ENCODE measurements around the gene INSM1.

Gene INSM1

DNA sequence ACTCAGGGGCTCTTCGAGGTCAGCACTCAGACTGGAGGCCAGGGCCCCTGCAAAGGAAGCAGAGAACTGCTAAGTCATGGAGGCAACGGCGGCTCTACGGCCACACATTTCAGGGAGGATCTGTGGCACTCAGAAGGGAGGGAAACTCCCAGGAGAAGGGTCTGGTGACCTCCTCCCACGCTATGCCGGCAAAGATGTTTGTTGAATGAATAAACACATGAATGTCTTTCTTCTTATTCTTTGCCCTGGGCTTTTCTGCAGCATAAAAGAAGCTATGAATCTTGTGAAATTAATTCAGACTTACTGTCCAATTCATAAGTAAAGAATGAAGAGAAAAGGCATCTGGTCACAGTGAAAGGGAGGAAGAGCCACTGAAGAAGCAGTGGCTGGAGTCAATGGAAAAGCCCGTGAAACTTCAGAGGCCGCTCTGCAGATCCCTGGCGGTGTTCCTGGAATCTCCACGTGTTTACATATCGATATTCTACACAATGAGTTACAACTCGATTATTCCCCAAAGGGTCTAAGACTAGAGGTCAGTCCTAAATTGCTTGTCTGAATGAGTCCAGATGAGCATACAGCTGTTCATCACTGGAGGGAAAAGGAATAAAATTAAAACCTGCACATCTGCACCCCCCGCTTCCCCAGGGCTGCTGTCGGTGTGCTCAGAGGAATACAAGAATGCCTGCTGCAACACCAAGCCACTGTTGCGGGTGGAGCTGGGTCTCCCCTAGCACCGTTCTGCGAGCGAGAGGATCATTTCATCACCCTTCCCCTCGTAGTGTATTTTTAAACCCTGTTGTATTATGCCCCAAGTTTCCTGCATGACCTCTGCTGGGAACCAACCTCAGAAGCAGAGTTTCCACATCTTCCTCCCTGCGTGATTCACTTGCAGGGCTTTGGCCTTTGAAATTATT, 25.6 kb downstream of the INSM1 start:
- DNase-seq (ENCODE audit: low read depth in 1 of 2, low spot score in 1 of 2), result no peak

DNA sequence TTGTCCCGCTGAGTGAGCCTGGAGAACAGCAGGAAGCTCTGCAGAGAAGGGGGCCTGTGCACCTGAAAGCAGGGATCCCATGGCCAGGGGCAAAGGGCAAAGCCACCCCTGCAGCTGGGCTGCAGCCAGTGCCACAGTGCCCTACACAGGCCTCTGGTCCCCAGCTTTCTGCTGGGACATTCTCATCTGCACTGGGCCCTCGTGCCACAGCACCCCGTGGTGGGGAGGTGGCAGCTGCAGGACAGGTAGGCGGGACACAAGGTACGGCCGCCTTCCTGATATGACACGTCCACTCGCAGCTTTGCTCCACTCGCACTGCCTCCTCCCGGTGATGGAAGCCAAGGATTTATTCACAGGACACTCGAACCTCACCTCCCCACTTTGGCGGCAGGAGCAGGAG, 27.2 kb downstream of the INSM1 start:
- no peak for DNase-seq (ENCODE audit: low read depth in 1 of 2, low spot score in 1 of 2)

DNA sequence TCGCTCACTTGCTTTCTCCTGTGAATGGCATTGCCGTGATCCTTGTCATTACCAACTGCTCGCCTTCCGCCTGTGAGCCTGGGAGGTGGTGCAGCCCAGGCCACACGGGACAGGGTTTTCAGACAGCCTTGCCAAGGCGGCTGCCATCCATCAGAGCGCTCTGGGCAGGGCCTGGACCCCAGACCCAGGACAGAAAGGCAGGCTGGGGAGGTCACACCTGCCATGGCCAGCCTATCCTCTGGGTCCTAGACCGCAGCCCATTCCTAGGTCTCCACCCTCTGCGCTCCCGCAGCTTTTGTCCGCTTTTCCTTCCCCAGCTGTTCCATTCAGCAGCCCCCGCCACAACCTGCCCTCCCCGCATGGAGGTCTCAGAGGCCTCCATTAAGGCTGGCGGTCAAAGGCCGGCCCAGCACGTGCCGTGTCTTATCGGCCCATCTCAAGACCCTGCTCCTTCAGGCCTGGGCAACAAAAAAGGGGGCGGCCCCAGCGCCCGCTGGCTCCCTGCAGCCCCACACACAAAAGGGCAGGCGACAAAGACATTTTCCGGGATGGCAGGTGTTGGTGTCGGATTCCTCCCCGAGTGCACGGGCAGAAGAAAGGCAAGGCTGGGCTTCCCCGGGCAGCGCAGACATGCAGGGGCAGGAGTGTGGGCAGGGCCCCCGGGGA, 28.1 kb downstream of the INSM1 start:
- DNase-seq (ENCODE audit: low read depth in 1 of 2, low spot score in 1 of 2), result no peak

DNA sequence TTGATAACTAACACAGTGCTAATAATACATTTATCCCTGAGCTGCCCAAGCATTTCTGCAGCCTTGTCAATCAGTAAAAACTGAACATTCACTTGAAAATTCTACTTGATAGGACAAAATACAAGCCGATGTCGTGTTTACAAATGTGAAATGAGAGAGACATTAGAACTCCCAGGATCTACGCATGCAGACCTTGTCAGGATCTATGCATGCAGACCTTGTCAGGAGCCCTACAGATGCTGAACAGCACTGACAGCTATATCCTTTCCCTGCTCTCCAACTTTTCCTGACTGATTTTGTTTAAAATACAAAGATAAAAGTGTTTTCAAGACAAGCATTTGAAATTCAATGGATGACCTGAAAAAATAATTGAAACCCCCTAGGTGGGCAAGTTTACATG, 28.9 kb downstream of the INSM1 start:
- no peak for DNase-seq (ENCODE audit: low read depth in 1 of 2, low spot score in 1 of 2)

DNA sequence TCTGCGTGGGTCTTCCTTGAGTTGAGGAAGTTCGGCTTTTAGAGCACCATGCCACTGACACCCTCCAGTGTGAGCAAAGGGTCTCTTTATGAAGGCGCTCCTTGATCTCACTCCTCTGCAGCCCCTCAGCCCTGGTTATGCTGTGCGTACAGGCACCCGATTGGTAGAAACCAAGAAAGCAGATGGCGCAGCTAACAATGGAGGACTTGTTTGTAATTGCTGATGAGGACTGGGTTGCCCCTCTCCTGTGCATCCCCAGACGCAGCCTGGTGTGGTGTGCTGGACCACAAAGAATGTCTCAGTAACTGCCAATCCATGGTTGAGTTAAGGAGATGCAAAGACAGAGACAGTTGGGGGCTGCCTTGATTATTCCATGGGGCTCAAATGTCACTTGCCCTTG, 30.2 kb downstream of the INSM1 start:
- DNase-seq (ENCODE audit: low read depth in 1 of 2, low spot score in 1 of 2), result no peak

DNA sequence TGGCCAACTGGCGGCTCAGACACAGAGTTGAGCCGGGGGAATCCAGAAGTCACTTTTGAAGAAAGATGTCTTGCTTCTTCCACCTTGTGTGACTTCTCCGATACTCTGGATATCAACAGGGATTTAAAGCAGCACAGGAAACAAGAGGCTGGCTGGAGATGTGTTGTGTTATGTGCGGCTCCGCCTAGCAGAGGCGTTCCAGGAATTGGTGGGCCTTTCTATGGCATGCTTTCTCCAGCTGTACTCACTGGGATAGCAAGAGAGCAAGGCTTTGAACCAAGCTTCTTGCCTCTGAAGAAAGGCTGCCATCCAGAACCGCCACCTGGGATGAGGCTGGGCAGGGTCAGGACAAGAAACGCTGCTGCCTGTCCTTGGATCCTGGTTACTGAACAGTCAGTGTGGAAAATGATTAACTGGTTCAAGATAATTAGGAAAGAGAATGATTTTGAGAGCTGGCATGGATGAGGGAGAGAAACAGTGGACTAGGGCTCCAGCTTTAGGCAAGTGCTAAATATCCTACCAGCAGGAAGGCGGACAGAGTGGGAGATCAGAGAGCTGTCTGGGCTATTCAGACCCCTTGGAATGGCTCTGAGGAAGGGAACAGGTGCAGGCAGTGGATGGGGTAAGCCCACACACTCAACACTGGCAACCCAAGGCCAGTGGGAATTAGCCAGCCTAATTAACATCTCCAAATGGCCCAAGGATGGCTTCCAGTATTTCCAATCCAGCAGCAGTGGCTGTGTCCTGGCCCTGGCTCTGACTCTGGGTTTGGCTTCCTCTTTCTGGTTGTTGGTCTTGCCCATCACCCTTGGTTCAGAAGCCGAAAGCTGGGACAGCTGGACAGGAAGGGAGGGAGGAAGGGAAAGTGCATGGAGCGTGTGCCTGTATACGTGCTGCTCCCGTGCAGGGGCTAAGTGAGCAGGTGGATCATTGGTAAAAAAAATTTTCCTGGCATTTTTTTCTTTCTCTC, 31.9 kb downstream of the INSM1 start:
- no peak for DNase-seq (ENCODE audit: low read depth in 1 of 2, low spot score in 1 of 2)

DNA sequence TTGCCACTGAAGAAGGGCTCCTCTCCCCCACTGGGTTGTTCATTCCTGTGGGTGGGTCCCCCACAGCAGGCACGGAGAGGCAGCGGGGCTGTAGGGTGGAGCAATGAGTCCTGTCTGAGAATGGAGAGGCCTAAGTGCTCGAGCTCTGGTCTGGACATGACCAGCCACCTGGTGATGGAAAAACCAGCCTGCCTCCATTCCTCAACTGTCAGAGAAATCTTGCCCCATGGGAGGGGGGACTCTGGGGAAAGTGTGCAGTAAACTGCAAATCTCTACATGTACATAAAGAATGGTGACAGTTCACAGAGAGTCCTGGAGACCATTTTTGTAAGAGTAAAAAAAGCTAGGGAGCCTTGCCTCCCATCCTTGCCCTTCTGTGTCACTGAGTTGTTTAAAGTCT, 34.1 kb downstream of the INSM1 start:
- no peak for DNase-seq (ENCODE audit: low read depth in 1 of 2, low spot score in 1 of 2)

DNA sequence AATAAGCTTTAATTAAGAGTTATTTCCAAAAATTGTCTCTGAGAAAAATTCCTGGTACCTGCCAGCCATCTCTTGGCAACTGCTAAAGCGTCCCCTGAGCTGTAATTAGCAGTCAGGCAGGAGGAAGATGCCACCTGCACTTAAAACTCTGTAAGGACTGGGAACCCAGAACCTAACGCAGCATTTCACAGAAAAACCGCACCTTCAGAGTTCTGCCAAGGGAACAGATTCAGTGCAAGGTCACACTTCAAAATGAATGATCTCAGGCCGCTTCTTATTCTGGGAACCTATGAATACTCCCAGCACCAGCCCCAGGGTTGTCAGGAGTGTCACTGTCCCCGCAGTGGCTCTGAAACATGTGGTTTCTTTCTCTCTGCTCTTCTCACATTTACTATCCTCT, 36.7 kb downstream of the INSM1 start:
- DNase-seq (ENCODE audit: low read depth in 1 of 2, low spot score in 1 of 2), result no peak

DNA sequence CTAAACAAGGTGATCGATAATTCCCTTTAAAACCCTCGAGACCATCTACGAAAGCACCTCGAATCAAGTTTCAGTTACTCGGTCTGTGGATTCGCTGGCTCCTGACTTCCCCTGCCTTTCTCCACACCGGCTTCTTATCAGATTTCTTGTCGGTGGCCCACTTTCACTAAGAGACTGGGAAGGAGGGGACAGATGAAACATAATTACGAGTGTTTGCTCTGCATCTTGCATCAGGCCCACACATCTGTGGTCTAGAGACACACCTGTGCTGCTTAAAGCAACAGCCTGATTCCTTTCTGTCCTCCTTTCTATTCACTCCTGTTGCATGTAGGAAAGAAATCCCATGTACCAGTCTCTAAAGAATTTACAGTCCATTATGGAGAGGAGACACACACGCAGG, 37.7 kb downstream of the INSM1 start:
- DNase-seq (ENCODE audit: low read depth in 1 of 2, low spot score in 1 of 2), result no peak

DNA sequence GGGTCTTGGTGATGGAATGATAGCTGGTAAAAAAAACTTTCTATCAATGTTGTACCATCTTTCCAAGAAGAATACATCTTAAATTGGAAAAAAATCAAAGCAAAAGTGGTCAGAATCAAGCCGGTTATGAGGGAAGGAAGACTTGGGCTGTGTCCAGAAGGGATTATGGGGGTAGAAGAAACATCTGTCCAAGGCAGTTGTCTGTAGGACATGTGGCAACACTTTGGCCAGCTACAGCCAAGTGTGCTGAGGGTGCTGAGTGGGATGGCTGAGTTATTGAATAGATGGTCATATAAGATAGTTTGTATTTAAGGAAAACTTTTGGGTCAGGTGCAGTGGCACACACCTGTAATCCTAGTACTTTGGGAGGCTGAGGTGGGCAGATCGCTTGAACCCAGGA, 38.4 kb downstream of the INSM1 start:
- no peak for DNase-seq (ENCODE audit: low read depth in 1 of 2, low spot score in 1 of 2)

DNA sequence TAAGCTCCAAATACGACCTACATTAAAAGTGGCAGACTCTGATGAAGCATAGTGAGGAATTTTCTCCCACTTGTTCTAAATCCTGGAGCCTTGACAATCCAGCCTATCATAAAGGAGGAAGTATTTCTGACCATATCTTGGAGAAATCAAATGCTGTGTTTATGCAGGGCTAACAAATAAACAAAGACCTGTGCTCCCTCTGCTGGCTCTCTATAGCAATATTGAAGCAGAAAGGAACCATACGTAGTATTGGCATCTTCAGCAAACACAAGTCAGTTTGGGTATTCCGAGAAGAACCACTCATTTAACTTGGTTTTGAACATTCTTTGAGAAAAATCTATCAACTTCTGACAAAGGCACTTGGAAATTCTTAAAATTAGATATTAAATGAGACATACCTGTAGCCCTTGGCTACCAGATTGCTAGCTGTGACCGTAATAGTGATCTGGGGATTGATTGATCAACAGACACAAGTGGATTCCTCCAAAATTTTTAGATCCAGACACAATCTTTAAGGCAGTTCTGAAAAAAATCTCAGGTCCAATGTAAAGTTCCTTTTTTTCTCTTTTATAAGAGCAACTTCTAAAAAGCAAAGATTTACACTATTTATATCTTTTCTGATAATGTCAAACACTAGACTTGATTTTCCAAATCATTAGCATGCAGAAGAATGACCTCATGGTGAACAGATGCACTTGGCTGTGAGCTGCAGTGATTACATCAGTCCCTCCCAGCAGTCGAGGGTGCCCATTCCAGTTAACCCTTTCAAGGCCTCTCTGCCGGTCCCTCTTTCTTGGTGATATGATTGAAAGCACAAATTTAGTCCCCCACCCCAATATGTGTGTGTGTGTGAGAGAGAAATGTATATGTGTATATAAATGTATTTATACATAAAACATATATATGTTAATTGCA, 40.2 kb downstream of the INSM1 start:
- DNase-seq (ENCODE audit: low read depth in 1 of 2, low spot score in 1 of 2), result no peak

DNA sequence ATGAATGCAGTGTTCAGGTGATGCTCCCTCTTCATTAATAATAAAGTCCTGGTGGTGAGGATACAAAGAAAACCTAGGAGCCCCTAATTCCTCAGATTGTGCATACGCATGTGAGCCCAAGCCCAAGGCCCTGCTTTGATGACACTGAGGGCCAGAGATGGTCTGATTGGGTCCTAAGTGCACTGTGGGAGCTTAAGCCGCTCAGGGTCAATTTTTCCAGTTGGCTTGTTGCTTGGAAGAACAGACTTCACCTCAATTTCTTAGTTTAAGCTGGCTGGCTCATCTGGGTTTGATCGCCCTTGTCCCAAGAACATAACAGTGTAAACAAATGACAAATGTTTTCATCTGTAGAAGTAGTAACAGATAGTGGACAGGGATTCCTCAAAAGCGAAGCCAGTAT, 41.4 kb downstream of the INSM1 start:
- no peak for DNase-seq (ENCODE audit: low read depth in 1 of 2, low spot score in 1 of 2)

DNA sequence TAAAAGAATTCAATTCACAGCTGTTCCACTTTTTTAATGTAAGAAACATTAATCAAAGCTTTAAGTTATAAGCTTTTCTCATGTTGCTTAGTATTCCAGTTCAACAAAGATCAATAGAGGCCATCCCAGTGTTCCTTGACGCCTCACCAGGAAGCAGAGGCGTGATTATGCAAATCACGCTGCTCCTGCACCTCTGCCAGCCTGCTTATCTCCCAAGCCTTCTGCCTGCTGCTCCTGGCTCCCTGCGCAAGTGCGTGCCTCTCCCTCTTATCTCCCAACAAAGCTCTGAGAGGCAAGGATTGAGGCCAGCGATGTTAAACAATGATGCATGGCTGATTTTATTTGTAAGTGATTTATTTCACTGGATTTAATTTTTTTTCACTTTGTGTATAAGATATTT, 42.8 kb downstream of the INSM1 start:
- DNase-seq (ENCODE audit: low read depth in 1 of 2, low spot score in 1 of 2), result no peak

DNA sequence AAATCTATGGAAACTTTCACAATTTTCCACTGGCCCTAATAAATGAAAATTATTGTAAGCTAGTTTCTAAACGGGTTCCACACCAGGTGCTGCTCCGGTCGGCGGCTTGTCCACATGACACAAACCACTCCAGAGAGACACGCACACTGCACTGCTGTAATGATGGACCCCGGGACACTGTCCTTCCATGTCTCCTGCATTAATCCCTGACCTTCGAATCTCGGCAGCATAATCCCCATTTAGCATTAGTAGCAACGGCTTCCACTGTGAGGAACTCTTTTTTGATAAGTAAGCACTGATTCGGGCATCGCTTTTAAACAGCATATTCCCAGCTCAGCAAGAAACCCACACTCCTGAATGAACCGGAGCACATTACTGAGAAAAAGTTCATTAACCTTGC, 43.5 kb downstream of the INSM1 start:
- no peak for DNase-seq (ENCODE audit: low read depth in 1 of 2, low spot score in 1 of 2)

DNA sequence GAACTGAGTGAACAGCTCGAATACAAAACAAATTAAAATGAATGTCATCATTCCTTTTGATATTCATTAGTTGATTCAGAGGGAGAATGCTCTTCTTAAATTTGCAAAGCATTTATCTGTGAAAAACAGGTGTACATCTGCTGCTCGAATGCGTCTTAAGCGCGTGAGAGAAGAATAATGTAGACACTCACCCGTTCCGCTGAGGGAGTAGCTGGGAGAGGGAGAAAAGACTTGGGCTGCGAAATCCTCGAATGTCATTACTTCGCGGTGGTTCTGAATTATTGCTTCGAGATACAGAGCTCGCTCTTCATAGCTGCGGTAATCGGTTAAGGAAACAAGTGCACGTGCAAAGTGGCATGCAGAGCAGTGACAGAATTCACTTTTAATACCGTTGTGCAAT, 43.9 kb downstream of the INSM1 start:
- DNase-seq (ENCODE audit: low read depth in 1 of 2, low spot score in 1 of 2), result no peak

DNA sequence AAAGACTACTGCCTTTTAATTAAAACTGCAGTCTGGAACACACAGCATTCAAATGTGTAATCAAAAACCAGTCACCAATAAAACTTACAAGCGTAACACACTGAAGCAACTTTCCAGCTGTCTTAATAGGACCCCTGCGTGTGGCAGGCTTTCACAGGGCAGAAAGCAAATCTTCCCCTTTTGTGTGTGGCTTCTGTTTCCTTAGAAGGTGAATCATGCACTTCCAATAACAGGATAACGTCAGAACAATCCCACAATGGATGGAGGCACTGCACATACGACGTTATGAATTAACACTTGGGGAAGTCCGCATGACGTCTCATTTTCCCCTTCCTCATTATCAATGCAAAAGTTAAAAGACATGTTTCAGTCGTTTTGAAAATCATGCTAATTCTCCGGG, 44.8 kb downstream of the INSM1 start:
- no peak for DNase-seq (ENCODE audit: low read depth in 1 of 2, low spot score in 1 of 2)

DNA sequence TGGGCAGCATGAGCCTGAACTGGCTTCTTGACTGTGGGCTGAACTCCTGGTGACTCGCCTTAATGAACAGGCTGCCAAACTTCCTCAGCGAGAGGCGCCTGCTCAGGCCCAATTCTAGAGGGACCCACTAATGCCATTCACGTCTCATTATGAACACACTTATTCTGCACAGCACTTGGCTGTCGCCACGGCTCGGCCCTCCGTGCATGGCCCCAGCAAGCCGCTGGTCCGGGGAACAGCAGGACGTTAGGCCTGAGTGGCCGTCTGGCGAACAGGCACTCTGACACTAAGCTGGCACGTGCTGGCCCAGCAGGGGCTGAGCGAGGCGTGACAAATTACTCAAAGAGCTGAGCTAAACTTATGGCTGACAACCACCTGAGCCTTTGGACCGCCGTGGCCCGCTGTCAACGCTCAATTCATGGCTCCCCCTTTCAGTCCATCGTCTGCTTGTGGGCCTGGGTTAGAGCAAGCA, 45.9 kb downstream of the INSM1 start:
- no peak for DNase-seq (ENCODE audit: low read depth in 1 of 2, low spot score in 1 of 2)

DNA sequence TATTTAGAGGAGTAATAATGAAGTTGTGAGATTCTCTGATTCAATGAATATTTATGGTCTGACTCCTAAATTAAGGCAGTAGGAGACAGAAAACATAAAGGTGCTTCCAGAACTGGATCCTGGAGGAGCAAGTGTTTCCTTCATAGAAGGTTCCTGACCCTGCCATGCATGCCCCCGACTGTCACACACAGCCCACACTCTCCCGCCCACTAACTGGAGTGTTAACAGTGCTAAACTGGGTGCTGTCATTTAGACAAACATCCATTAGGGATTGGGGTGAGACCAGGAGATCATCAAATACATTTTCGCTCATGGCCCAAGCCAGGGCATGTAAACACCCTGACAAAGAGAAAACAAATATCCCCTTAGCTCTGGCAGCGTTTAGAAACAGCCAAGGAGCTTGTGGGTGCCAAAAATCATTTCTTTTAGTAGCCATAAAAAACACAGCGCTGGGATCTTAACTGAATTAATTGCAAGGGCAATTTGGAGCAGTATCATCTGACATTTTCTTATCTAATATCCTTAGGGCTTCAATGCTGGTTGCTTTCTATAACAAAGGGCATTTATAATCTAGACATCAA, 46.8 kb downstream of the INSM1 start:
- DNase-seq (ENCODE audit: low read depth in 1 of 2, low spot score in 1 of 2), result no peak

DNA sequence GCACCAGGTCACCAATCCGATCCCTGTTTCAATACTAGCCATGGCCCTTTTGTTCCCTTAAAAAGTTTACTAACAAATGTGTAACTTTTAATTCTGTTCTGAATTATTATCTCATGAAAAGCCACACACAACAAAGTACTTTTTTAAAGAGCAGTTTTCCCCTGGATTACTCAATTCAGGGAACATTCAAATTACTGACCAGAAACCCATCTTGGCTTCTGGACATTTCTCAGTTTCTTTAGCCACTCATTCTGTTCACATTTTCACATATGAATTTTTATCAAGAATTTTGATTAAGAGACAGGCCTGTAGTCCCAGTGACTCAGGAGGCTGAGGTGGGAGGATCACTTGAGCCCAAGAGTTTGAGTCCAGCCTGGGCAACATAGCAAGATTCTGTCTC, 47.4 kb downstream of the INSM1 start:
- no peak for DNase-seq (ENCODE audit: low read depth in 1 of 2, low spot score in 1 of 2)

Measured in activated CD4-positive, alpha-beta T cell treated with anti-CD3 and anti-CD28 coated beads, Interleukin-2, amount 50 U/mL, for 24 hours (primary cell).